Measurements from ENCODE around the gene LTBP2.

Gene LTBP2

GRCh38 chr14:74569806-74570591 lies 42.0 kb downstream of the LTBP2 start:
- no peak for DNase-seq

DNA sequence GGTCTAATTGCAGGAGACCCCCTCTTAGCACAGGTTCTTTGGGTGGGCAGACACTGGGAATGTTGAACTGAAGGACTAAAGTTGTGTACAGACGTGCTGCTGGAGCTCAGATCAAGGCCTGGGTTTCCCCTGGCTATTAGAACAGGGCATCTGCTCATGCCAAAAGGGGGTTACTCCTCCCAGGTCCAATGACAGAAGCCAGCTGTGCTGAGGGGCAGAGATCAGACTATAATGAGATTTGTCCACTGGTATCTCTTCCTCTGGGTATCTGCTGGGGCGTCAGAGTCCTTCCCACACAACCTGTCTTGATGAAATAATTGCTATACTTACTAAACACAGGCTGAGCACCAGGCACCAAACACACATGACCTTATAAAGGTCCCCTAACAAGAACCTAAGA lies 42.6 kb downstream of the LTBP2 start:
- DNase-seq, result no peak

GRCh38 chr14:74568911-74569310 lies 43.1 kb downstream of the LTBP2 start:
- DNase-seq, result no peak

DNA sequence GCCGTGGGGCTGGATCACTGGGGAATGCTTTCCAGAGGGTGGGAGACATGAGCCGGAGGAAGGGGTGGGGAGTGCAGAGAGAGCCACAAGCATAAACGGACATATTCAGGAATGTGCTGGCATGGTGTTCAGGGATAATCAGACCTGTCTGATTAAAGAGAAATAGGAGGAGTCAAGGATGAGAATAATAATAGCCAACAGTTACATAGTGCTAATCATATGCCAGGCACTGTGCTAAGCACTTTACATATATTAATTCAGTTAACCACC lies 43.7 kb downstream of the LTBP2 start:
- DNase-seq, result no peak

- DNase-seq, result no peak
Observed at GRCh38 chr14:74567646-74568379, 44.2 kb downstream of the LTBP2 start.

GRCh38 chr14:74567219-74567618 lies 44.8 kb downstream of the LTBP2 start:
- no peak for DNase-seq

DNA sequence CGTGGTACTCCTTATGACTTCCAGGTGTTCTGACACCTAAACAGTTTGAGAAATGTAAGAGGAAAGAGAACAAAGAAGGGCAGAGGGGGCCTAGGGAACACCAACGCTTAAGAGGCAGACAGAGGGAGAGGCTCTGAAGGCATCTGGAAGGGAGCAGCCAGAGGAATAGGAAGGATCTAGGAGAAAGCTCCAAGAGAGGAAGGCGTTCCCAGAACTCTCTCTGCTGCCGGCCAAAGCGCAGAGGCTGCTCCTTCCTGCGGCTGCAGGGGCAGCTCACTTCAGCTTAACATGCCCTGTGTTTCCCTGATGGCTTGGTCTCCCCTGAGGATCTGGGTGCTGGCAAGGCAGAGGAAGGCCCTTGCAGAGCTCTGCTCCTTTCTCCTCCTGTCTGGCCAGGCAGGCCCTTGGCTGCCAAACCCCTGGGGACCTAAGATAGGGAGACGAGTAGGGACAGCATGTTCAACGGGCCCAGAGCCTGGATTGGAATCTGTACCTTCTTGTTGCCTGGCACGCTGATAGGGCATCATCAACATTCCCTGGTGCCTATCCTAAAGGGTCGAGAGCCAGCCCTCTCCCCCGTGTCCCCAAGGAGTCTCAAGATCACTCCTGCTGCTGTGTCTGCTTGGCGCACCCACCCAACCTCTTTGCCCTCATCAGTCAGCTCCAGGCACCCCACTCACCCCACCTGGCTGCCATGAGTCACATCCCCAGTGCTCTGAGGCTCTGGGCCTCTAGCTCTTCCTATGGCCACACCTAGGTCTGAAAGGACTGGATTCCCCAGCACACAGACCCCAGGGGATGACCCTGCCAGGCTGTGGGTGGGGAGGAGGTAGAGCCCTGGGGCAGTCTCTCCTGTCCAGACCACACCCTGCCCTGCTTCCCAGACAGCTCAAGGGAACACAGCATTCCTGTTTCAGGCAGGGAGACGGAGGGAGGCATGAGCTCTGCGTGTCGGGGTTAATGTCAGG lies 45.6 kb downstream of the LTBP2 start:
- DNase-seq, result no peak

GRCh38 chr14:74563586-74564159 lies 48.4 kb downstream of the LTBP2 start:
- DNase-seq, result no peak

- no peak for DNase-seq
Observed at GRCh38 chr14:74563233-74563585, 48.8 kb downstream of the LTBP2 start.

DNA sequence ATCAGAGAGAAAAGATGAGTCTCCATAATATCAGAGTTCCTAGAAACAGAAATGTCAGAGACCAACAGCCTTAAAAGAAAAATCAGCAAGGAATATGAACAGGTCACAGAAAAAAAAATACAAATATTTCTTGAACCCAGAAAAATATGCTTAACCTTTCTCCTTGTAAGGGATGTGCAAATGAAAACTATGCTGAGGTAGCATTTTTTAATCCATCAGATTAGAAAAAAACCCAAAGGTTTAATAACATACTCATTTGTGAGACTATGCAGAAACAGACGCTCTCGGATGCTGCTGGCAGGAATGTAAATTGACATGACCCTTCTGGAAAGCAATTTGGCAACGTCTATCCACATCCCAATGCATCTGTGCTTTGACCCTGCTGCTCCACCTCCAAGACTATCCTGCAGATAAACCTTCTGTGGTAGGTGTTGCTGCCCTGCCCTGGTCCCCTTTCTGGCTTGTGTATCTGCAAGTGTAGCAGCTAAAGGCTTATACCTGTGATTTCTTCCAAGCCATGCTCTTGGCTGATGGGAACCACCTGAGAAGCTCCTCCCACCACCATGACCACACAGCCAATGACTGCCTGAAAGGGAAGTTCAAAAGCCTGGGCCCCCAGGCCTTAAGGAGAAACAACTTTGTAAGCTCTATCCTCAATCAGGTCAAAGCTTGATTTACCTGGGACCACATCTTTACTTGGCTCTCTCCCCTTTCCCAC lies 49.4 kb downstream of the LTBP2 start:
- no peak for DNase-seq

GRCh38 chr14:74558655-74559054 lies 53.4 kb downstream of the LTBP2 start:
- no peak for DNase-seq

GRCh38 chr14:74557691-74558090 lies 54.3 kb downstream of the LTBP2 start:
- DNase-seq, result no peak

GRCh38 chr14:74555476-74556050 lies 56.5 kb downstream of the LTBP2 start:
- DNase-seq, result no peak

GRCh38 chr14:74554742-74555362 lies 57.2 kb downstream of the LTBP2 start:
- DNase-seq, result no peak

DNA sequence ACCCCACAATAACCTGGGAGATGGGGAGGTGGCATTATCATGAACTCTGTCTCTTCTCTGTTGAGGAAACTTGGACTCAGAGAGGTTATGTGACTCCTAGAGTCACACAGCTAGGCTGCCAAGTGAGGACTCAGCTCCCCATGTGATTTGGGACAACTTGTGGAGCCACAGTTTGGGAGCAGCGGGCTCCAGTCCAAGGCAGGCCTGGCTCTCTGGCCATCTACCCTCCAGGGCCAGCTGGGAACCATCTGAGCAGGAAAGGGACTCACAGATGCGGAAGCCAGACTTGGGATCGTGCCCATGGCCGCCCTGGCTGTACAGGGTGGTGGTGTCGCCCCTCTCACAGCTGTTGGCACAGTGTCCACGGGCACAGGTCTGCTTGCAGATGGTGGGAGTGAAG lies 59.4 kb downstream of the LTBP2 start:
- no peak for DNase-seq

DNA sequence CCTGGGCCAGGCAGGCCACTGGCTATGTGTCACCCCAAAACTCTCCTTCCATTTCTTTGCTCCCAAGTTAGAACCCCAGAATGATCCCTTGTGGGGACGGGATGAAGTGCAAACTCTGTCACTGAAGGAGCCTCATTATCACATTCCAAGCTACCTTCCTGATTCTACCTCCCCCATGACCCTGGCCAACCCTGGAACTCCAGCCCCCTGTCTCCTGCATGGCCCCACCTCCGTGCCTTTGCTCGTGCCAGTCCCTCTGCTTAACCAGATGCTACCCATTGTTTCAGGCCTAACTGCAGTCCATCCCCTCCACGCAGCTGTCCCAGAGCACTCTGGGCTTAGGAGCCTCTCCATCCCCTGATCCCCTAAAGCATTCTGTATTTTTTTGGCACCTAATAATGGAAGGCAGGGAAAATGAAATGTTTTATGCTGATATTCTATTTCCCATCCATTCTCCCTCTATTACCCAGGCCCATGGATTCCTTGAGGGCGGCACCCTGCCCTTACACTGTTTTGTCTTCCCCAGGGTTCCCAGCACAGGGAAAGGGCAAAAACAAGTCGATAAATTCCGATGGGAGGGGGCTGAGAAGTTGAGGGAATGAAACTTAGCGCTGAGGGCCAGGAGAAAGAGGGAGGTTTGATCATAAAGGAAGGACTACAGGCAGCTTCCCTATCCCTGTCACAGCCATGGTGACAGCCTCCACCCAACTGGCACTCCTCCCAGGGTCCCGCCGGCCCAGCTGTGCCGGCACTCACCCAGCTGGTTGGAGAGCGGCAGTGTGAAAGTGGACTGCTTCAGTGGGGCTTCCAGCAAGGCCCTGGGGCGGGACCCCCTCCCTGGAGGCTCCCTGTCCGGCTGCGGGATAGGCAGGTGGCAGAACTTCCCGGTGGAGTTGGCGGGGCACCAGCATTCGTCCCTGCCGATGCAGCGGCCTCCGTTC lies 60.3 kb downstream of the LTBP2 start:
- DNase-seq, result no peak

DNA sequence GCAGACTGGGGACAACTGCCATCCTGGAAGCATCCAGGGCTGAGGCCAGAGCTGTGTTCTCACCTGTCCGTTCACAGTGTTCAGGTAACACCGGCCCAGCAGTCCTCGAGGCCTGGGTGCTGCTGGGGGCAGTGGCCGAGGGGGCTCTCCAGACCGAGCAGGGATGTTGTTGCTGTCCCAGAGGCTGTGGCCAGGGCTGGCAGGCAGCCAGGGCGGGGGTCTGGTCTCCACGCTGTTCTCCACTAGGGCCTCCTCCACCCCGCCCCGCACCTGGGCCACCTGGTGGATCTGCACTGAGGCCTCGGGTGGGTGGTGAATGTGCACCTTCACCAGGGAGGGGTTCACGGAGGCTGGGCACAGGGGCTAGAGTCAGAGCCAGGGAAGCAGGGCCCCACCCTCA lies 61.0 kb downstream of the LTBP2 start:
- DNase-seq, result no peak

DNA sequence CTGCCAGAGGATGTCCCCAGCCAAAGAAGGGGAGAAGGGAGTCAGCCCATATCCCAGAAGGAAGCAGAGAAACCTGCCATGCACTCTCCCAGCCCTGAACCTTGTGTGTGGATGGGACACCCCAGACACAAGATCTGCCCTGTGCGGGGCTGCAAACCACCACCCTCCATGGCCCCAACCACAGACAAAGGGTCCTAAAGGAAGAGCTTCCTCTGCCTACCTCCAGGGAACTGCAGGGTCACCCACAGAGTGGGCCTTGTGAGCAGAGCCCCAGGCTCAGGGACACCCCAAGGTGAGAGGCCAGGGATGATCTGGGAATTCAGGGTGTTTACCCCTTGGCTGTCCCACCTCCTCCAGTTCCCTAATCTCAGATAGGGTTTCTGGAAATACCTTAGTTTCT lies 62.0 kb downstream of the LTBP2 start:
- DNase-seq, result no peak

DNA sequence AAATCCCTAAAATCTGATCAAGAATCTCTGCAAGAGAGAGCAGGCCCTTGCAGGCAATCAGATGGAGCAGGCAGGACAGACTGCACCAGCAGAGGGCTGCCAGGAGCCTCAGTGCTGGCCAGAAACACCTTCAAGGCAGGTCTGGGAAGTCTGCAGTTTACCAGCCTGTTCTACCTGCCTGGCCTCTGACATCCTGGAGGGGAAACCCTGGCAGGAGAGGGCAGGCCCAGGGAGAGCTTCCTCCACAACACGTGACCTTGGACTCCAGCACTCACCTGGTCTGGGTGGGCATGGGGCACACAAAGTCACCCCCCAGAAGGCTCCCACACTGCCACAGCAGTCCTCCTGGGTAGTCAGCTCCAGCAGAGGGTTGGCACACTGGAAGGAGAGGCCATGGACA lies 62.4 kb downstream of the LTBP2 start:
- no peak for DNase-seq

- DNase-seq, result no peak
Observed at GRCh38 chr14:74548881-74549280, 63.2 kb downstream of the LTBP2 start.

Measured in NCI-H1417 treated with DMSO at 0.1 percent for 48 hours (cell line).